SK-MEL-5 (cell line): ENCODE results near the gene CYB561. TPM values are rescaled to one million over a fixed set of nuclear protein-coding genes. Genes with fewer than 3 reads are reported as not detected.

Experiments used
- DNase-seq: peaks from one replicate; pipeline ENCODE4 v3.0.0-alpha.2; 2016; ENCODE audit warnings: low read depth, low spot score
- in situ Hi-C: cut with HindIII; loops from 2 replicates; pipeline ENCODE4 v1.10.0; 2016; ENCODE audit warnings: low sequenced_read_pairs, high pct_unique_total_duplicates, low pct_unique_long_range_greater_than_20kb
- total RNA-seq: library from RNA; depleted of rRNA; stranded (reverse); fragments of >200 nt; shearing (Covaris generic); gene quantifications from 2 replicates; pipeline ENCODE4 v1.2.3, GENCODE V29; 2014

Gene CYB561
- total RNA-seq, 1 experiment from 2014 or later = 0.61 TPM

GRCh38 chr17:63425483-63425882, 20.6 kb downstream of the CYB561 start:
- in situ Hi-C loops = no loop called here
- DNase-seq = peak; percentile 87

DNA sequence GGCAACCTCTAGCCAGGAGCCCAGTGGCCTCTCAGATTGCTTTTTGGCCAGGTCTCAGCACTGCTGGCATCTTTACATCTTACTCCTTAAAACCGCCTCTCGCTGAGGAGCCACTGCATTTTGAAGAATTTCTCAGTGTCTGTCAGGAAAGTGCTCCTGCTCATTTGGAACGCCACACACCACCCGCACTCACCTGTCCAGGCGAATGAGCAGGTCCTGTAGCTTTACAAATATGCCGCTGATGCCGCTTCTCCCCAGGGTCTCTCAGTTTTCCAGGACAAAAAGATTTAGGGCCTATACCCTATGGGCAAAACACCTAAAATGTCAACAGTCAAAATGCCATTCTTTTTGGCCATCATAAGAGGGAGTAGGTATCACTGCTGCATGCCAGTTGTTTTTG, 22.1 kb downstream of the CYB561 start:
- in situ Hi-C loops = no loop called here

GRCh38 chr17:63423251-63423950, 22.7 kb downstream of the CYB561 start:
- no peak for DNase-seq
- in situ Hi-C loops = no loop called here

More for the DNA sequence above, 22.1 kb downstream of the CYB561 start:
- DNase-seq = no peak

DNA sequence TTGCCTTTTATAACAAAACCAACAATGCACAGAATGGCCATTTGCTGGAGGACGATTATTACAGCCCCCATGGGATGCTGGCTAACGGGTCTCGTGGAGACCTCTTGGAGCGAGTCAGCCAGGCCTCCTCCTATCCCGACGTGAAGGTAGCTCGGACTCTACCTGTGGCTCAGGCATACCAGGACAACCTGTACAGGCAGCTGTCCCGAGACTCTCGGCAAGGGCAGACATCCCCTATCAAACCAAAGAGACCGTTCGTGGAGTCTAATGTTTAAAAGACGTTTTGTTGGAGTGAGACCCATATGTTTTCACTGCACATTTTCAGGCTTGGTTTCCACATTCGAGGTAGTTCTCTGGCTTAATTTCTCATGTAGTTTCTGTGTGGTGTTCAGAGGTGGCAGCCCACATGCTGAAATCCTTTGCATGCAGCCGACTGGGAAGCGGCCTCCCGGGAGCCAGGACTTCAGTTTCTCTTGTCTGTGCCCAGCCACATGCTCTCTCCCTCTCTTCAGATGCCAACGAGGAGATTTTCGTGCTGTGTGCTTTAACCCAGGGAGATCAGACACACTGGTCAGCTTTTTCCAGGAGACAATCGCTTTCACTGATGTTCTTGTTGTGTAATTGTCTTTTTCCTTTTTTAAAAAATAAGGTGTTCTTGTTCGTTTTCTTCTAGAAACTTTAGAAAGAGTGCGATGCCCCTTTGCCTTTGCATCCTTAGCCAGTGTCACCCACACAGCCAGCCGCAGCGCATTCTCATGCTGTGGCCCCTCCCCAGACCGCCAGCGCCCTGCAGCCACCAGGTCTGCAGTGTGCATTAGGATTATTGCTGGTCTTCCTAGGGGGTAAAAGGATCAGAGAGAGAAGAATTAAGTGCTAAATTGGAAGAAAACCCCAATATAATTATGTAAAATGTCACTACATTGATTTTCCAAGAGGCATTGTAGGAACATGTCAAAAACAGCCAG, 24.1 kb downstream of the CYB561 start:
- no peak for DNase-seq
- in situ Hi-C loops = no loop called here

GRCh38 chr17:63420868-63421680, 25.0 kb downstream of the CYB561 start:
- no peak for DNase-seq
- in situ Hi-C loops = no loop called here

DNA sequence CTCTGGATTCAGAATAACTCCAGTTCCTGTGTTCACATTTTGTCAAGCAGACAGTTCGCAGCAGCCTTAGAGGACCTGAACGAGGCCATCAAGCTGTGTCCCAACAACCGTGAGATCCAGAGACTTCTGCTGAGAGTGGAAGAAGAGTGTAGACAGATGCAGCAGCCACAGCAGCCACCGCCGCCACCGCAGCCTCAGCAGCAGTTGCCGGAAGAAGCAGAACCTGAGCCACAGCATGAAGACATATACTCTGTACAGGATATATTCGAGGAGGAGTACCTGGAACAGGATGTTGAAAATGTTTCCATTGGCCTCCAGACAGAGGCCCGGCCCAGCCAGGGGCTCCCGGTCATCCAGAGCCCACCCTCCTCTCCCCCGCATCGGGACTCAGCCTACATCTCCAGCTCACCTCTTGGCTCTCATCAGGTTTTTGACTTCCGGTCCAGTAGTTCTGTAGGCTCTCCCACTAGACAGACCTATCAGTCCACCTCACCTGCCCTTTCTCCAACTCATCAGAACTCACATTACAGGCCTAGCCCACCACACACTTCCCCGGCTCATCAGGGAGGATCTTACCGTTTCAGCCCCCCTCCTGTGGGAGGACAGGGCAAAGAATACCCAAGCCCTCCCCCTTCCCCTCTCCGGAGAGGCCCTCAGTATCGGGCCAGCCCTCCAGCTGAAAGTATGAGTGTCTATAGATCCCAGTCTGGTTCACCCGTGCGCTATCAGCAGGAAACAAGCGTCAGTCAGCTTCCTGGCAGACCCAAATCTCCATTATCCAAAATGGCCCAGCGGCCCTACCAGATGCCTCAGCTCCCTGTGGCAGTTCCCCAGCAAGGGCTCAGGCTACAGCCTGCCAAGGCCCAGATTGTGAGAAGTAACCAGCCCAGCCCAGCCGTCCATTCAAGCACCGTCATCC, 25.9 kb downstream of the CYB561 start:
- DNase-seq = no peak
- in situ Hi-C loops = no loop called here

DNA sequence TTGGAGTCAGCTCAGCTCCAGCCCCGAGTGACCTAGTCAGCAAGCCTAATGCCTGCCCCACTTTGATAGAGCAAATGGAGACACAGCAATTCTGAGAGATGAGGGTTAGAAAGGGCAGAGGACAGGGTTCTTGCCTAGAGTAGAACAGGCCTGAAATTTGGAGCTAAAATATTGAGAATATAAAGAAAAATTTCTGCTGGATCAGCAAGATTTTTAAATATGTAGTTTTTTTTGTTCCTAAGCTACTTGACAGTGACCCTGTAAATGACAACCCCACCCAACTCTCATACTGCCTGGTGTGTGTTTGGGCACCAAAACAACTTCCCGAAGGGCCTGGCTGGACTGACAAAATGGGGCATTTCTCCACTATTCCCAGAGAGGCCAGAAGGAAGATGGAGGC, 26.7 kb downstream of the CYB561 start:
- DNase-seq = no peak
- in situ Hi-C loops = no loop called here

DNA sequence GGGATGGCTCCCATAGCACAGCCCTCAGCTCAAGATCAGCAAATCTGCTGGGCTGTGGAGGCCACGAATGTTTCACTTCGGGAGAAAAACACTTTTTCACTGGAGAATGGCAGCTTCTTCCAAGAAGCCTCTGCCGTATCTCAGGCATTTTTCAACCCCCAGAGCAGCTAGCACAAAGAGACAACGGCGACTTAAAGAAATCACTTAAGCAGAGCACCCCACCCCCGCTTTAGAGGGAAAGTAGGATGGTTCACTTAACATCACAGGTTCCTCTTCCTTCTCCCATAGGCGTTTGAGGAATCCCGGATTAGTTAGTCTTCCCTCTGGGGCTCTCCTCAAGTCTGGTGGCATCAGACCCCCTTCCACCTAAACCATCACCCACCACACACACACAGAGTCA, 27.6 kb downstream of the CYB561 start:
- in situ Hi-C loops = no loop called here
- DNase-seq = no peak

- in situ Hi-C loops = no loop called here
These were observed 31.9 kb downstream of the CYB561 start for GRCh38 chr17:63414222-63414621.

GRCh38 chr17:63413128-63413527, 33.0 kb downstream of the CYB561 start:
- in situ Hi-C loops = no loop called here
- no peak for DNase-seq

More at GRCh38 chr17:63414222-63414621, 31.9 kb downstream of the CYB561 start:
- no peak for DNase-seq

DNA sequence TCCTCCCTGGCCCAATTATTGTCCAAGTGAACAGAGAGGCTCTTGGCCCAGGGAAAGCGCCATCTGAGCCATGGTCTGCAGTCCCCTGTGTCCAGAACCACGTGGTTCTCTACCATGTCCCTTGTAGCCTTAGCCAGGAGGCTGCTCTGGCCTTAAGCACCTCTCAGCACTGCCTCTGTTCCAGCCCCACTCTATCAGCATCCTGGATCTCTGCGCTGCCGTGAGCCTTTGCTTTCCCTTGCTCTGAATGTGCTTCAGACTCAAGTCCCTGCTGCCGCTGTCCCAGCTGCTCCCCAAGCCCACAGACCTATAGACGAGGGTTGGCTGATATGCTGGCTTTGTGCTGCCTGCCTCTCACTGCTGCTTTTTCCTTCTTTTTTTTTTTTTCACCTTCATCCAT, 33.9 kb downstream of the CYB561 start:
- DNase-seq = no peak
- in situ Hi-C loops = no loop called here

GRCh38 chr17:63407741-63408330, 38.3 kb downstream of the CYB561 start:
- no peak for DNase-seq
- in situ Hi-C loops = no loop called here

DNA sequence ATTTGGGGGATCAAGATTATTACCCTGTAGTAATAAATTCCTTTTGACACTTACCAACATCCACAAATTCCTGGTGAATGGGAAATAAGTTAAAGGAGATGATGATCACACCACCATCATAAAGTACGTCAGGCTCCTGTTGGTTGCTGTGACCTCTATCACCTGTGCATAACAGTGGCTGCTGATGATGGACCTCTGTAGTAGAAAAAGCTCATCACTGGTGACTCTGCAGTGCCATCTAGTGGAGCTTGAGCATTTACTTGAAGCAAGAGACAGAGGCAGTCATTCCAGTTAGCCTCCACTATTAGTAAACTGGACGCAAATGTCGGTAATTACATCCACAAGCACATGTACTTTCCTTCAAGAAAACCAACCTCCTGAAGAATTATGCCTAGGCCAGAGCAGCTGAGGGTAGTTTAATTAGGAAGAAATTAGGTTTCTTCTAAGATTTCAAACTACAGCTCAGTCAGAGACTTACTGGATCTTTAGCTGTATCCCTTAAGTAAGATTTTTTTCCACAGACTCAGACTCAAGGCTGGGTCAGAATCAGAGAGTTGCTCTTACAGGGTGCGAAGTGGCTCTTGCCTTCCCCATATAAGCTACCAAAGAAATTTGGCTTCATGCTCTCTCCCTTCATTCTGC, 39.3 kb downstream of the CYB561 start:
- in situ Hi-C loops = no loop called here
- DNase-seq = peak; percentile 94

DNA sequence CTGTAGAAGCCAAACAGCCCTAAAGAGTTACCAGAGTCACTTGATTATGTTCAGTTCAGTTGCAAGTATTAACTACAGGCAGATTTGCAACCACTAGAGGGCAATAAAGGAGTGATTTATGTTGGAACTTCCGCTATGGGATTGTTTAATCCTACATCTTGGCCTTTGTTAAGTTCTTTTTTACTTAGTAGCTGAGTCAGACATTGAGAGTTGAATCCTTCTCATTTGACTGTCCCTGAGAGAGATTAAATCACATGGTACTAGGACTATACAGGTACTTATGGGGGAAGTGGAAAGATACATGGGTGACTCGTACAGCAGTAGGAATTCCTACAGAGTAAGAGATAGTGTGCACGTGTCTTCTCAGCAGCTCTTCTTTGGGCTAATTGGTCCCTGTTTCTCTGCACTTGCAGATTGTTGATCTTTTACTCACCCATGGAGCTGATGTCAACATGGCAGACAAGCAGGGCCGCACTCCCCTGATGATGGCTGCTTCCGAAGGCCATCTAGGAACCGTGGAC, 40.3 kb downstream of the CYB561 start:
- in situ Hi-C loops = no loop called here
- peak; percentile 77 for DNase-seq

DNA sequence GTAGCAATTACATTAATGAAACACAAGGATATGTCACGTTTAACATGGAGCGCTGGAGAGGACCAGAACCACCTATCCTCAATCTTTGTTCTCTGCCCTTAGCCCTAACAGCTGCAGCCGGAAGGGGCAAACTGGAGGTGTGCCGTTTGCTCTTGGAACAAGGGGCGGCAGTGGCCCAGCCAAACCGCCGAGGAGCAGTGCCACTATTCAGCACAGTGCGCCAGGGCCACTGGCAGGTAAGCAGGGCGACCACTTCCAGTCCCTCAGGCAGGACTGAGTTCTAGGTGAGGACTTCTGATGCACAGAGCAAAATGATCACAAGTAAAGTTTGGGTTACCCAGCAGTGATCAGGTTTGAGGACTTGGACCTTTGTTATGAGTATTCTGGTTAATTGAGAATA, 41.1 kb downstream of the CYB561 start:
- in situ Hi-C loops = no loop called here
- DNase-seq = no peak
